GM10248 (cell line): ENCODE results near the gene MAPT.

Source experiments
- CTCF ChIA-PET: fragments of 300-600 bp; sonication (Branson Sonifier 250); formaldehyde crosslinking; extraction: SDS; loops from one replicate; lab custom pipeline; 2021; ENCODE audit warnings: antibody characterized with exemption; lab: Yijun Ruan, JAX
- POLR2A ChIA-PET: fragments of 350-650 bp; sonication (Branson Sonifier 250); formaldehyde crosslinking; extraction: SDS; loops from one replicate; lab custom pipeline; 2020; ENCODE audit warnings: antibody characterized with exemption; lab: Yijun Ruan, JAX
- DNase-seq: peaks from one replicate; pipeline ENCODE4 v3.0.0; 2012; ENCODE audit errors: extremely low spot score
- CTCF ChIP-seq: IDR thresholded peaks from 2 replicates; pipeline ENCODE4 v1.5.1; 2012; ENCODE audit warnings: mild to moderate bottlenecking, low read depth; ENCODE audit errors: extremely low read depth, missing control alignments, control extremely low read depth

The MAPT gene

GRCh38 chr17:46053911-46054534, 159.7 kb downstream of the MAPT start:
- CTCF ChIA-PET, result interaction anchor here (1.5 to 2.1 kb wide), 3 partner anchors 10 to 159 kb away, joined by 4 to 13 read pairs (median 5); no protein-coding TSS in a partner anchor
- no peak for TF ChIP-seq CTCF
- POLR2A ChIA-PET, result no interaction called here
- no peak for DNase-seq

GRCh38 chr17:46056800-46057304, 162.5 kb downstream of the MAPT start:
- DNase-seq, result no peak
- ChIA-PET POLR2A (no interaction called here), CTCF (interaction anchor here (0.9 to 3.8 kb wide), 7 partner anchors 8 to 136 kb away, joined by 3 to 28 read pairs (median 4); partner anchors contain the start of gene KANSL1)
- no peak for TF ChIP-seq CTCF

- POLR2A ChIA-PET, result no interaction called here
- CTCF ChIA-PET, result interaction anchor here (0.9 to 3.8 kb wide), 6 partner anchors 9 to 136 kb away, joined by 3 to 28 read pairs (median 4); partner anchors contain the start of gene KANSL1
- no peak for TF ChIP-seq CTCF
- no peak for DNase-seq
Observed at GRCh38 chr17:46057366-46057765, 163.0 kb downstream of the MAPT start.

- POLR2A ChIA-PET, result no interaction called here
Observed at GRCh38 chr17:46059486-46059885, 165.1 kb downstream of the MAPT start.

GRCh38 chr17:46060461-46060860, 166.1 kb downstream of the MAPT start:
- CTCF ChIA-PET, result interaction anchor here (1.5 kb wide), 1 partner anchor 23 kb away, joined by 5 read pairs; no protein-coding TSS in a partner anchor
- POLR2A ChIA-PET, result no interaction called here
- no peak for TF ChIP-seq CTCF
- no peak for DNase-seq

More at GRCh38 chr17:46059486-46059885, 165.1 kb downstream of the MAPT start:
- DNase-seq, result no peak
- CTCF ChIA-PET, result interaction anchor here (0.8 to 3.8 kb wide), 6 partner anchors 15 to 153 kb away, joined by 3 to 28 read pairs (median 5); no protein-coding TSS in a partner anchor
- no peak for TF ChIP-seq CTCF

- no peak for DNase-seq
- ChIA-PET CTCF (interaction anchor here (0.8 to 2.1 kb wide), 4 partner anchors 10 to 27 kb away, joined by 3 to 8 read pairs (median 5); no protein-coding TSS in a partner anchor), POLR2A (no interaction called here)
- no peak for TF ChIP-seq CTCF
Observed at GRCh38 chr17:46061435-46061834, 167.1 kb downstream of the MAPT start.
